Measurements from ENCODE around the gene HOXB3. TPM values are rescaled to one million over a fixed set of nuclear protein-coding genes. Genes with fewer than 3 reads are reported as not detected.

Gene HOXB3
- total and polyA plus RNA-seq, 10 donors, result 3.6 to 23.1 (median 8.8) TPM

GRCh38 chr17:48597778-48598631, 8.0 kb upstream of the HOXB3 start:
- peak overlapping the region; percentile 39 to 74 (median 47) for H3K4me3 ChIP-seq
- no peaks in the 10 kb centered on the region for H3K36me3 ChIP-seq
- peak overlapping the region in 7 of 8 donors; percentile 55 to 85 (median 76) for H3K27ac ChIP-seq
- H3K27me3 ChIP-seq (replicated peaks in 1 of 7), result peaks cover 6 to 100% (median 92%) of the 10 kb centered on the region in 7 donors
- H3K9me3 ChIP-seq, result no peaks in the 10 kb centered on the region
- intact Hi-C loops (cut with DNase I; ENCODE audit: low total_unique reads), result no loop called here
- peak; percentile 83 for DNase-seq
- TF ChIP-seq POLR2AphosphoS5 (IDR thresholded peaks at IDR 0.05), result peak; percentile 22 to 79 (median 73)
- no peak for TF ChIP-seq CTCF (IDR thresholded peaks at IDR 0.05 in 8 of 11, conservative IDR thresholded peaks at IDR 0.05 in 3 of 11)
- TF ChIP-seq POLR2A (IDR thresholded peaks at IDR 0.05), result peak in 1 of 3 donors; percentile 16
- peaks cover 26 to 77% (median 56%) of the 10 kb centered on the region in 6 donors for H3K4me1 ChIP-seq
- WGBS, 5 donors, result 1 to 3% (median 2%) methylated on average over 34 to 68 of the region's 68 CpGs

- H3K36me3 ChIP-seq, result no peaks in the 10 kb centered on the region
- DNase-seq, result no peak
- peak overlapping the region; percentile 39 to 74 (median 47) for H3K4me3 ChIP-seq
- peaks cover 23 to 77% (median 60%) of the 10 kb centered on the region in 6 donors for H3K4me1 ChIP-seq
- no peaks in the 10 kb centered on the region for H3K9me3 ChIP-seq
- peak overlapping the region in 7 of 8 donors; percentile 55 to 85 (median 76) for H3K27ac ChIP-seq
- 0 to 8% (median 1%) methylated on average over 7 to 16 of the region's 16 CpGs for WGBS, 5 donors
- intact Hi-C loops (cut with DNase I; ENCODE audit: low total_unique reads), result no loop called here
- peaks cover 6 to 100% (median 93%) of the 10 kb centered on the region in 7 donors for H3K27me3 ChIP-seq (replicated peaks in 1 of 7)
- TF ChIP-seq POLR2A (IDR thresholded peaks at IDR 0.05) (no peak), CTCF (IDR thresholded peaks at IDR 0.05 in 8 of 11, conservative IDR thresholded peaks at IDR 0.05 in 3 of 11) (no peak)
These were observed 7.4 kb upstream of the HOXB3 start for GRCh38 chr17:48597528-48597777.

GRCh38 chr17:48596735-48597527, 6.9 kb upstream of the HOXB3 start:
- Histone ChIP-seq H3K36me3 (no peaks in the 10 kb centered on the region), H3K9me3 (no peaks in the 10 kb centered on the region), H3K4me1 (peaks cover 19 to 77% (median 59%) of the 10 kb centered on the region in 6 donors), H3K27ac (peak overlapping the region in 6 of 8 donors; percentile 72 to 85 (median 77)), H3K4me3 (peak overlapping the region; percentile 39 to 74 (median 47)), H3K27me3 (replicated peaks in 1 of 7) (peaks cover 6 to 100% (median 93%) of the 10 kb centered on the region in 7 donors)
- TF ChIP-seq CTCF (IDR thresholded peaks at IDR 0.05 in 8 of 11, conservative IDR thresholded peaks at IDR 0.05 in 3 of 11), result no peak
- TF ChIP-seq POLR2A (IDR thresholded peaks at IDR 0.05), result no peak
- TF ChIP-seq POLR2AphosphoS5 (IDR thresholded peaks at IDR 0.05), result no peak
- 11 to 25% (median 14%) methylated on average over 25 to 26 of the region's 26 CpGs for WGBS, 5 donors
- peak; percentile 48 for DNase-seq
- intact Hi-C loops (cut with DNase I; ENCODE audit: low total_unique reads), result no loop called here

Measured in spleen (tissue), 11 donors.